GM23248 (cell line): ENCODE data around the gene MYT1. TPM values are rescaled to one million over a fixed set of nuclear protein-coding genes. Genes with fewer than 3 reads are reported as not detected.
"Not testable (repeated sequence)": the region's sequence is repeated elsewhere in the genome, so short reads cannot be mapped to it uniquely, and the experiment has no call there.

Experiments used
- DNase-seq: peaks from one replicate; pipeline ENCODE4 v3.0.0-alpha.2; 2015
- H2AFZ ChIP-seq: fragments of 200-600 bp; sonication (generic); 2 replicates; pipeline ENCODE4 v1.6.1; 2016; ENCODE audit warnings: antibody characterized with exemption
- H3F3A ChIP-seq: fragments of 200-600 bp; sonication (generic); 2 replicates; pipeline ENCODE4 v1.6.1; 2016; ENCODE audit warnings: mild to moderate bottlenecking, antibody characterized with exemption, mixed run types; ENCODE audit not compliant: insufficient read depth
- H3K27ac ChIP-seq: fragments of 200-600 bp; sonication (generic); 2 replicates; pipeline ENCODE4 v1.5.1; 2016; ENCODE audit warnings: mild to moderate bottlenecking
- H3K27me3 ChIP-seq: fragments of 200-600 bp; sonication (generic); replicated peaks from 2 replicates; pipeline ENCODE4 v1.6.1; 2016; ENCODE audit warnings: mild to moderate bottlenecking; ENCODE audit not compliant: insufficient read depth
- H3K36me3 ChIP-seq: fragments of 200-600 bp; sonication (generic); 2 replicates; pipeline ENCODE4 v1.6.1; 2016; ENCODE audit warnings: low read depth, mild to moderate bottlenecking
- H3K4me1 ChIP-seq: fragments of 200-600 bp; sonication (generic); 2 replicates; pipeline ENCODE4 v1.6.1; 2016; ENCODE audit warnings: mild to moderate bottlenecking; ENCODE audit not compliant: insufficient read depth
- H3K4me2 ChIP-seq: fragments of 200-600 bp; sonication (generic); one replicate; pipeline ENCODE4 v1.6.1; 2016; ENCODE audit warnings: mild to moderate bottlenecking; ENCODE audit not compliant: unreplicated experiment
- H3K4me3 ChIP-seq: fragments of 200-600 bp; sonication (generic); 2 replicates; pipeline ENCODE4 v1.5.1; 2016; ENCODE audit warnings: mild to moderate bottlenecking
- H3K79me2 ChIP-seq: fragments of 200-600 bp; sonication (generic); 2 replicates; pipeline ENCODE4 v1.6.1; 2016; ENCODE audit warnings: mild to moderate bottlenecking; ENCODE audit not compliant: insufficient read depth
- H3K9ac ChIP-seq: fragments of 200-600 bp; sonication (generic); 2 replicates; pipeline ENCODE4 v1.6.1; 2016; ENCODE audit warnings: mild to moderate bottlenecking
- H3K9me2 ChIP-seq: fragments of 200-600 bp; sonication (generic); 2 replicates; pipeline ENCODE4 v1.6.1; 2016; ENCODE audit warnings: mixed run types, mild to moderate bottlenecking, moderate library complexity; ENCODE audit not compliant: insufficient read depth
- H3K9me3 ChIP-seq: fragments of 200-600 bp; sonication (generic); one replicate; pipeline ENCODE4 v1.6.1; 2017; ENCODE audit warnings: low read depth
- H4K20me1 ChIP-seq: fragments of 200-600 bp; sonication (generic); 2 replicates; pipeline ENCODE4 v1.6.0; 2016; ENCODE audit not compliant: insufficient read depth
- EZH2 ChIP-seq: fragments of 200-600 bp; sonication (generic); IDR thresholded peaks from 2 replicates; pipeline ENCODE4 v1.6.1; 2018; ENCODE audit warnings: antibody characterized with exemption, mild to moderate bottlenecking; ENCODE audit not compliant: insufficient read depth, poor library complexity, severe bottlenecking
- EZH2phosphoT487 ChIP-seq: fragments of 200-600 bp; sonication (generic); IDR thresholded peaks from 2 replicates; pipeline ENCODE4 v1.6.1; 2018; ENCODE audit warnings: antibody characterized with exemption, moderate library complexity, mild to moderate bottlenecking, low read depth; ENCODE audit not compliant: insufficient read depth
- WGBS, 2 experiments: methylation state at CpG; one replicate each; pipeline ENCODE4 v1.1.6; 2015 to 2017; ENCODE audit warnings: low lambda C conversion rate in 2 of 2, low coverage in 1 of 2; ENCODE audit errors: missing lambda C conversion rate in 2 of 2; 5-methylcytosine and 5-hydroxymethylcytosine counted together
- in situ Hi-C: fragments of 300-500 bp; cut with MboI; formaldehyde crosslinking; loops from 2 replicates; pipeline ENCODE4 v1.15.0; 2020
- polyA plus RNA-seq: library from polyadenylated mRNA; unstranded; fragments of >200 nt; fragmentation: Nextera tagmentation; extraction: Ambion mirVana; gene quantifications from 2 replicates; pipeline ENCODE4 v1.2.1, GENCODE V29; 2016
- total RNA-seq: library from RNA; depleted of rRNA; stranded (reverse); fragments of >200 nt; shearing (Covaris generic); gene quantifications from 2 replicates; pipeline ENCODE4 v1.2.3, GENCODE V29; 2014

The MYT1 gene
- total and polyA plus RNA-seq, 2 experiments from 2014 or later = not detected

DNA sequence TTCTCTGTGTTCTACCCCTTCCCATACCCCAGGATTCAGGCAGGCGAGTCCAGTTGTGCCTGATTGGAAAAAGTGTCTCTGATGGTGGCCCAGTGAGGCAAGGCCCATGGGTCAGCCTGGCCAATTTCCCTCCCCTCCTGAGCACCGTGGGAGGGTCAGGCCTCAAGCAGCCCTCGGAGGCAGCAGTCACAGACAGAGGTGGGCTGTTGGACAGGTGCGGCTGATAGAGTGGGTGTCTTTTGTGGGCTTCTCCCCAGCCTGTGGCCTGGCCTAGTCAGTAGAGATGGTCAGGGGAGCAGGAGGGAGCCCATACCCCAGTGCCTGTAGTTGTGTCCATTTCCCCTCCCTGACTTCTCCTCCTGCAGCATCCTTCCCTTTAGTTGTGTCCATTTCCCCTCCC lies 8.9 kb downstream of the MYT1 start:
- H3K9me2 ChIP-seq = no peaks in the 10 kb centered on the region
- no peaks in the 10 kb centered on the region for H4K20me1 ChIP-seq
- 28 to 32% methylated on average over 4 of the region's 4 CpGs for WGBS, 2 experiments
- no peak overlapping the region for H3K27ac ChIP-seq
- no peak overlapping the region for H3K4me3 ChIP-seq
- H3K27me3 ChIP-seq = peaks cover 31% of the 10 kb centered on the region
- no peak overlapping the region for H3K4me2 ChIP-seq
- no peaks in the 10 kb centered on the region for H3K4me1 ChIP-seq
- no peak overlapping the region for H2AFZ ChIP-seq
- H3K9me3 ChIP-seq = no peaks in the 10 kb centered on the region
- no peaks in the 10 kb centered on the region for H3K79me2 ChIP-seq
- H3K36me3 ChIP-seq = no peaks in the 10 kb centered on the region
- H3F3A ChIP-seq = no peaks in the 10 kb centered on the region
- in situ Hi-C loops = no loop called here
- no peak overlapping the region for H3K9ac ChIP-seq
- no peak for TF ChIP-seq EZH2phosphoT487
- TF ChIP-seq EZH2 = no peak
- DNase-seq = no peak

DNA sequence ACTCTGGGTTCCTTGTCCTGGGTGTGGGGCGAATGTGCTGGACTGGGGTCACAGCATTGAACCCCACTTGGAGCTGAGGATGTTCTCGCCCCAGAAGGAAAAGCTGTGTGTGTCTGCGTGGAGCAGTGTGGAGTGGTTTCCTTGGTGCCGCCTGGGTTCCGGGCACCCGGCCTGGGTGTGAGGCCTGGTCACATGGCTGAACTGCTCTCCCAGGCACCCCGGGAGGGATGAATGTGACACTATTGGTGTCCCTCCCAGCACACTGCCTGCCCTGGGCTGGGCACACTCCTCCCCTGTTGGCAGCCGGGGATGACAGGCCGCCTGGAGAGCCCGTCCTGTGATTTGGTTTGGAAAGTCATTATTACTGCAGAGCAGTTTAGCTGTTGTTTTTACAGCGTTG lies 12.3 kb downstream of the MYT1 start:
- Histone ChIP-seq H3K9me3 (no peaks in the 10 kb centered on the region), H3K4me2 (no peak overlapping the region), H4K20me1 (no peaks in the 10 kb centered on the region), H3K9ac (no peak overlapping the region), H2AFZ (no peak overlapping the region), H3K9me2 (no peaks in the 10 kb centered on the region), H3K79me2 (no peaks in the 10 kb centered on the region), H3K27me3 (peaks cover 19% of the 10 kb centered on the region), H3K4me3 (no peak overlapping the region), H3K27ac (no peak overlapping the region), H3K36me3 (no peaks in the 10 kb centered on the region), H3K4me1 (no peaks in the 10 kb centered on the region), H3F3A (no peaks in the 10 kb centered on the region)
- no peak for DNase-seq
- WGBS, 2 experiments = 5 to 7% methylated on average over 11 of the region's 11 CpGs
- TF ChIP-seq EZH2 (no peak), EZH2phosphoT487 (no peak)
- in situ Hi-C loops = no loop called here

DNA sequence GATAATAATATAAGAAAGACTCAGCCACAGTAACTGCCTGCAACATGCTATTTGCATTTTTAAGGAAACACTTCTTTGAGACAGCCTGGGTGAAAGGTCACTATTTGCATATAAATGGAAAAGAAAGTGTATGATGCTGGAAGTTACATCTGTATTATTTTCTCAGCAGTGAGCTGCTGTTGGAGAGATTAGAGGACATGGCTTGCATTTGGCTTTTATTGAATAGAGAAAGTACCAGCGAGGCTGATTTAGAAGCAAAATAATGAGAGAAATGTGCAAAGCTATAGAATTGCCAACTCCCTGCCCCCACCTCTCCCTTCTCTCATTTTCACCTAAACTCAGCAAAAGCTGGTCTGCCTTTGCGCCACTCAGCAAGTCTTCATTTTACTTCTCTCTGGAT lies 12.7 kb downstream of the MYT1 start:
- TF ChIP-seq EZH2 (no peak), EZH2phosphoT487 (no peak)
- H3K79me2 ChIP-seq = no peaks in the 10 kb centered on the region
- no peak for DNase-seq
- H3K9ac ChIP-seq = no peak overlapping the region
- H3K9me3 ChIP-seq = no peaks in the 10 kb centered on the region
- no peaks in the 10 kb centered on the region for H4K20me1 ChIP-seq
- no peaks in the 10 kb centered on the region for H3K36me3 ChIP-seq
- H3K4me3 ChIP-seq = no peak overlapping the region
- no peak overlapping the region for H2AFZ ChIP-seq
- H3K9me2 ChIP-seq = no peaks in the 10 kb centered on the region
- in situ Hi-C loops = no loop called here
- 5 to 8% methylated on average over 2 of the region's 2 CpGs for WGBS, 2 experiments
- no peaks in the 10 kb centered on the region for H3K4me1 ChIP-seq
- H3K27me3 ChIP-seq = peaks cover 19% of the 10 kb centered on the region
- H3F3A ChIP-seq = no peaks in the 10 kb centered on the region
- H3K4me2 ChIP-seq = no peak overlapping the region
- H3K27ac ChIP-seq = no peak overlapping the region

DNA sequence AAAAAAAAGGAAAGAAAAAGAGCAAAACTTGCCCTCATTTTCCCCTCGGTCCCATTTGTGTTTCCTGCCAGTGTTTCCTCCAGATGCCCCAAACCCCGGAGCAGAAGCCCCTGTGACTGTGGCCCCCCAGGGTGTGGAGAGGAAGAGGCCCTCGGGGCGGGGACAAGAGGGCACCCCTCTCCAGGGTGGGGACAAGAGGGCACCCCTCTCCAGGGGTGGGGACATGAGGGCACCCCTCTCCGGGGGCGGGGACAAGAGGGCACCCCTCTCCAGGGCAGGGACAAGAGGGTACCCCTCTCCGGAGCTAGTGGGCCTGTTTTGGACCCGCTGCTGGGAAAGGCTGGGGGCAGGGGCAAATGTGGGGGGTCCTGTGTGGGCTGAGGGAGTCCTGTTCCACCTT lies 13.1 kb downstream of the MYT1 start:
- DNase-seq = no peak

DNA sequence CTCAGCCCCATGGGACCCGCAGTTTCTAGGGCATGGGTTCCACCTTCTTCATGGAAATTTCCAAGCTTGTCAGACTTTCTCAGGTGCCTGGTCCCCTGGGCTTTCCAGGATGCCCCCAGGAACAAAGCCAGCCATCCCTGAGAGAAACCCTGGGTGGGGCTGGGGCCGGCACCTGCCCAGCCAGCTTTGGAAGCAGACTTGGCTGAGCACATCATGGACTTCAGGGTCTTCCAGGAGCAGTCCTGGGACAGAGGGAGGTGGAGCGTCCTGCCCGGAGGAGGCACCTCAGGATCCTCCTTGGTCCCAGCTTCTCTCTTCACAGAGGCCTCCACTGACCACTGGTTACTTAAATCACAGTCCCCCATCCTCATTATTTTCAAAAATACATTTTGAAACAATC lies 13.5 kb downstream of the MYT1 start:
- Histone ChIP-seq H4K20me1 (no peaks in the 10 kb centered on the region), H3K9me2 (no peaks in the 10 kb centered on the region), H3K36me3 (no peaks in the 10 kb centered on the region), H3K9me3 (no peaks in the 10 kb centered on the region), H3F3A (no peaks in the 10 kb centered on the region), H3K4me1 (no peaks in the 10 kb centered on the region), H3K9ac (no peak overlapping the region), H3K4me2 (no peak overlapping the region), H3K27me3 (peaks cover 19% of the 10 kb centered on the region), H2AFZ (no peak overlapping the region), H3K4me3 (no peak overlapping the region), H3K27ac (no peak overlapping the region), H3K79me2 (no peaks in the 10 kb centered on the region)
- no peak for DNase-seq
- 58 to 73% methylated on average over 4 of the region's 4 CpGs for WGBS, 2 experiments
- in situ Hi-C loops = no loop called here
- no peak for TF ChIP-seq EZH2
- TF ChIP-seq EZH2phosphoT487 = no peak

More for the DNA sequence above, 13.1 kb downstream of the MYT1 start:
- H3K9me3 ChIP-seq = no peaks in the 10 kb centered on the region
- H3K27me3 ChIP-seq = peaks cover 19% of the 10 kb centered on the region
- H3F3A ChIP-seq = no peaks in the 10 kb centered on the region
- H3K4me3 ChIP-seq = no peak overlapping the region
- H3K36me3 ChIP-seq = no peaks in the 10 kb centered on the region
- no peak overlapping the region for H3K27ac ChIP-seq
- H3K79me2 ChIP-seq = no peaks in the 10 kb centered on the region
- H3K9me2 ChIP-seq = no peaks in the 10 kb centered on the region
- 11 to 28% methylated on average over 7 of the region's 8 CpGs for WGBS, 2 experiments
- H4K20me1 ChIP-seq = no peaks in the 10 kb centered on the region
- H3K9ac ChIP-seq = no peak overlapping the region
- TF ChIP-seq EZH2phosphoT487 (no peak), EZH2 (no peak)
- in situ Hi-C loops = no loop called here
- H3K4me2 ChIP-seq = no peak overlapping the region
- no peaks in the 10 kb centered on the region for H3K4me1 ChIP-seq
- no peak overlapping the region for H2AFZ ChIP-seq

DNA sequence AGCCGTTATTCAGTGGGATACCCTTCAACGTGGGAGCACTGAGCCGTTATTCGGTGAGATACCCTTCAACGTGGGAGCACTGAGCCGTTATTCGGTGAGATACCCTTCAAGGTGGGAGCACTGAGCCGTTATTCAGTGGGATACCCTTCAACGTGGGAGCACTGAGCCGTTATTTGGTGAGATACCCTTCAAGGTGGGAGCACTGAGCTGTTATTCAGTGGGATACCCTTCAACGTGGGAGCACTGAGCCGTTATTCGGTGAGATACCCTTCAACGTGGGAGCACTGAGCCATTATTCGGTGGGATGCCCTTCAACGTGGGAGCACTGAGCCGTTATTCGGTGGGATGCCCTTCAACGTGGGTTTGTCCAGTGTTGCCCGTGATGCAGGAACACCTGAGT lies 14.7 kb downstream of the MYT1 start:
- H3K9me2 ChIP-seq, H3K9ac ChIP-seq, in situ Hi-C loops, H3K4me3 ChIP-seq, H3K79me2 ChIP-seq, H3K36me3 ChIP-seq, H3K4me1 ChIP-seq, H3K27ac ChIP-seq, H4K20me1 ChIP-seq, H2AFZ ChIP-seq, H3K9me3 ChIP-seq, DNase-seq, H3K4me2 ChIP-seq, H3F3A ChIP-seq: not testable (repeated sequence)
- H3K27me3 ChIP-seq = peaks cover 26% of the 10 kb centered on the region
- 70 to 78% methylated on average over 10 to 20 of the region's 20 CpGs for WGBS, 2 experiments
